GM18520 (cell line): ENCODE data around the gene SGTB.
"Not testable (repeated sequence)": the region's sequence is repeated elsewhere in the genome, so short reads cannot be mapped to it uniquely, and the experiment has no call there.

ENCODE experiments used
- ATAC-seq: cut with Tn5 transposase; IDR thresholded peaks from one replicate; pipeline ENCODE4 v1.9.1; 2021; ENCODE audit not compliant: unreplicated experiment

Gene SGTB

DNA sequence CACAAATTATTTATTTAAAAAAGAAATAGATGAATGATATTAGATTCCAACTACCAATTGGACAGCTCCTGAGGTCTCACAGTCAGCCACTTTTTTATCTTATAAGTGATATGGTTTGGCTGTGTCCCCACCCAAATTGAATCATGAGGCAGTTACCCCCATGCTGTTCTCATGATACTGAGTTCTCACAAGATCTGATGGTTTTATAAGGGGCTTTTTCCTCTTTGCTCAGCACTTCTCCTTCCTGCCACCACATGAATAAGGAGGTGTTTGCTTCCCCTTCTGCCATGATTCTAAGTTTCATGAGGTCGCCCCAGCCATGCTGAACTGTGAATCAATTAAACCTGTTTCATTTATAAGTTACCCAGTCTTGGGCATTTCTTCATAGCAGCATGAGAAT is 13.0 kb upstream of the SGTB start:
- ATAC-seq = no peak

- not testable (repeated sequence) for ATAC-seq
Observed at GRCh38 chr5:65734196-65734775, 12.4 kb upstream of the SGTB start.

- not testable (repeated sequence) for ATAC-seq
Observed at GRCh38 chr5:65732046-65732445, 10.1 kb upstream of the SGTB start.

DNA sequence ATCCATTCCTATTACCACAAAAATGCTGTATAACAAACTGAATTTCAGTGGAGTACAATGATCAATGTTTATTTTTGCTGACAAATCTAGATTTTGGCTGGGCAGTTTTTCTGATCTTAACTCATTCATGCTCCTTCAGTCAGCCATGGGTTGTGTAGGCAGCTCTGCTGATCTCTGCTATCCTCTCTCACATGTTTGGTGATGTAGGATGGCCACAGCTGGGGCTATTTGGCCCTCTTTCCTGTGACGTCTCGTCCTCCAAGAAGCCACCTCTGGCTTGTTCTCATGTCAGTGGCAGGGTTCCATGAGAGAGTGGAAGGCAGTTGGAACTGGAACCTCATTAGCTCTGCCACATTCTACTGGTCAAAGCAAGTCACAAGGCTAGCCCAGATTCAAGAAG is 9.0 kb upstream of the SGTB start:
- ATAC-seq = no peak

GRCh38 chr5:65728218-65728617 is 6.3 kb upstream of the SGTB start:
- ATAC-seq = no peak

DNA sequence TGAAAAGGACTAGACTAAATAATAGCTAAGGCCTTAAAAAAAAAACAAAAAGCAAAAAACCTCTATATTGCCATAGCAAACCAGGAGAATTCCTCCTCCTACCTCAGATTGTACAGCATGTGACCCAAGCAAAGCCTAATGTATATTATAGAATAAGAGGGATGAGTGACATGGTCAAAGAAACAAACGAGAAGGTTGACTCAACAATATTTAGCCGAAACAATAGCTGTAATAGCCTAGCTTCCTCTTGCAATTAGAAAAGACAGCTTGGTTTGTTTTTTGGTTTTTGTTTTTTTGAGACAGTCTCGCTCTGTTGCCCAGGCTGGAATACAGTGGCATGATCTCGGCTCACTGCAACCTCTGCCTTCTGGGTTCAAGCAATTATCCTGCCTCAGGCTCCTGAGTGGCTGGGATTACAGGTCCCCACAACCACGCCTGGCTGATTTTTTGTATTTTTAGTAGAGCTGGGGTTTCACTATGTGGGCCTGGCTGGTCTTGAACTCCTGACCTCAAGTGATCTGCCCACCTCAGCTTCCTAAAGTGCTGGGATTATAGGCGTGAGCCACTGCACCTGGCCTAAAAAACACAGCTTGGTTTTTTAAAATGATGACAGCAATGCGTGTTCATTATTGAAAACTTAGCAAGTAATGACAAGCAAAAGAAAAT is 5.7 kb upstream of the SGTB start:
- ATAC-seq = no peak

GRCh38 chr5:65722575-65723403 is 880 bp upstream of the SGTB start:
- ATAC-seq = no peak

DNA sequence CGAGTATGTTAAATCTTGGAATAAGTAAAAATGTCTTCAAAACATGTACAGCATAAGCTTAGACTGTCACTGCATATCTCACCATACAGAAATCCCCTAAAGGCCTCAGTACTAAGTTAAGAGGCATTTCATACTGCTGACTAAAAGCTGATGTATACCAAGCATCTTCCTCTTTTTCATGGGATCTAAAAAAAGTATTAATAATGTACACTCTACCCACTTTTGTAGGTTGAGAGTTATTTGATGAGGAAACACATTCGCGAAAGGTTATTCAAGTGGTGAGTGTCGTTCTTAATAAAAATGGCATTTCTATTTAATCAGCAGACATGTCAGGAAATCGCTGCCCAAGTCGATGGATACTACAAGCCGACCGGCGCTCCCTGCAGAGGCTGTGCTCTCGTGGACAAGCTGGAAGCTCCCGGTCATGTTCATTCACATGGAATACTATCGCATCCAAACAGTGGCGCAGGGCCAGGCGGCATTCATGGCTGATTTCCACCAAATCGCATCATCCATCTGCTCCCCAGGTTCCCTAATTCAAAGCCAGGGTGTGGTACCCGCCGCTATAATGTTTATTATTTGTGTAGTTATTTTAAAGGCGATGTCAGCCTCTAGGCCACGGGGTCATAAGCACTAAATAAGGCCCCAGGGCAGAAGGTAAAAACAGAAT is 724 bp downstream of the SGTB start:
- peak; percentile 41 for ATAC-seq

- ATAC-seq = no peak
Observed at GRCh38 chr5:65718576-65719310, 3.2 kb downstream of the SGTB start.

DNA sequence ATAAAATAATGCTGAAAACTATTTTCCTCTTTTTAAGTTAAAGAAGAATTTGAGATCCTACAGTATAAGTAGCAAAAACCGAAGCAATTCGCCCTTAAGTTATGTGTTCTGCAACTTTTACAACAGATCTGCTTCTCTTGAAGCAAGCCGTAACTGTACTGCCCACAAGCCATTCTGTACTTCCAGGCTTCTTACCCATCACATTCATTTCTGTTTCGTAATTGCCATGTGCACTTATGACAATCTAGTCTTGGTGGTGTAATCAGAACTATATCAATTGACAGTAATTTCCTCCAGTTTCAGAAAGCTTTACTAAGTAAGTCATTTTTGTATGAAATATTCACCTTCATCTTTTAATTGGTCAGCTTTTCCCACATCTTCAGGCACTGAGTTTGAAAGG is 13.8 kb downstream of the SGTB start:
- ATAC-seq = no peak

- ATAC-seq = no peak
Observed at GRCh38 chr5:65707663-65708062, 14.2 kb downstream of the SGTB start.

GRCh38 chr5:65704621-65705239 is 17.2 kb downstream of the SGTB start:
- no peak for ATAC-seq

GRCh38 chr5:65702036-65702435 is 19.9 kb downstream of the SGTB start:
- ATAC-seq = no peak

DNA sequence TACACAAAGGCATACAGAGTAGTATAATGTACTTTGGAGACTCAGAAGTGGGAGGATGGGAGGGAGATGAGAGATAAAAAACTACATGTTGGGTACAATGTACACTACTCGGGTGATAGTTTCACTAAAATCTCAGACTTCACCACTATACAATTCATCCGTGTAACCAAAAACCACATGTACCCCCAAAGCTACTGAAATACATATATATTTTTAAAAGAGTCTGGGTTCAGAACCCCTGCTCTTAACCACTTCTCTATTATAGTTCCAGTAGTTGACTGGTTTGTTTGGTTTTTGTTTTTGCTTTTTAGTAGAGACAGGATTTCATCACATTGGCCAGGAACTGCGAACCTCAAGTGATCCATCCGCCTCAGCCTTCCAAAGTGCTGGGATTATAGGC is 22.6 kb downstream of the SGTB start:
- ATAC-seq = no peak

DNA sequence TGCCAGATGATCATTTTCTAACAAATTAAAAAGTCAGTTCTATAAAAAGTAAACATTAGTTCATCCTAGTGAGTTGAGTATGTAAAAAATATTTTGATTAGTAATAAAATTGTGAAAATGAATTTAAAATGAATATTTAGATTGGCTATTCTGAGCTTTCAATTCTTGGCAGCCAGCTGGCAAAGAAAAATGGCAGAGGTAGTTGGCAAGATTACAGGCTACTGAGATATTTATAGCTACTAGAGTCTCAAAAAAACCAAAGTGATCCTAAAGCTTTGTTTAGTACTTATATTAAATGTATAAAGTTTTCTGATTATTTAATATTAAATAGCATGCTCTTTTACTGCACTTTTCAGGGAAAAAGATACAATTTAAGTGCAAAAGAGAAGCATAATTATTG is 25.0 kb downstream of the SGTB start:
- no peak for ATAC-seq

GRCh38 chr5:65695896-65696295 is 26.0 kb downstream of the SGTB start:
- ATAC-seq = no peak

DNA sequence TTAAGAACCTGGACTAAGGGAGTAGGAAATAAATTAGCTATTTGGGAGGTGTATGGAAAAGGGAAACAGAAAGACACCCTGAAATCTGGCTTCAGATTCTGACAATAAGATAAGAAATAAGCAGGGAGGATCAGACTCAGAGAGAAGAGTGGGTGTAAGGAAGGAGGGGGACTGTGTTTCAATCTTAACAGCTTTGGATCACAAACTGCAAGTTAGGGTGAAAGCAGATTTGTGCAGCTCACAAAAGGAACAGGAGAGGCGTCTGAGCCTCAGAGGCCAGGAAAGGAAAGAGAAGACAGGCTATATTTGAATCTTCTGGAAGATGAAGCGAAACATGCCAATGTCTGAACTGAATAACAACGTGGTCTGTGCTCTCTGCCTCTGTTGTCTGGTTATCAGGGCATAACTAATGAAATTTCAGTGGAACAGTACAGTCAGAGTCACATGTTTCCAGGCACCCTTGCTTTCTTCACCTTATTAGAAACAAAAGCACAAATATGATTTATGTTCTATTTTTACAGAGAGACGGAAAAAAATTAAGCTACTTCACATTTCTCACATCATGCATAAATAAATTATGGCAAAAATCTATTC is 26.6 kb downstream of the SGTB start:
- no peak for ATAC-seq

DNA sequence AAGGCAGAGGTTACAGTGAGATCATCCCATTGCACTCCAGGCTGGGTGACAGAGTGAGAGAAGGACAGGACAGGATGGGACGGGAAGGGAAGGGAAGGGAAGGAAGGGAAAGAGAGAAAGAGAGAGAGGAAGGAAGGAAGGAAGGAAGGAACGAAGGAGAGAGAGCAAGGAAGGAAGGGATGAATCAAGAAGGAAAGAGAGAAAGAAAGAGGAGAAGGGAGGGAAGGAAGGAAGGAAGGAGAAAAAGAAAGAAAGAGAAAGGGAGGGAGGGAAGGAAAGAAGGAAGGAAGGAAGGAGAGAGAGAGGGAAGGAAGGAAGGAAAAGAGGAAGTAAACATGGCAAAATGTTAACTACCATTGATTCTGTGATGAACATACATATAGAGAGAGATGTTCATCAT is 28.8 kb downstream of the SGTB start:
- ATAC-seq = no peak

DNA sequence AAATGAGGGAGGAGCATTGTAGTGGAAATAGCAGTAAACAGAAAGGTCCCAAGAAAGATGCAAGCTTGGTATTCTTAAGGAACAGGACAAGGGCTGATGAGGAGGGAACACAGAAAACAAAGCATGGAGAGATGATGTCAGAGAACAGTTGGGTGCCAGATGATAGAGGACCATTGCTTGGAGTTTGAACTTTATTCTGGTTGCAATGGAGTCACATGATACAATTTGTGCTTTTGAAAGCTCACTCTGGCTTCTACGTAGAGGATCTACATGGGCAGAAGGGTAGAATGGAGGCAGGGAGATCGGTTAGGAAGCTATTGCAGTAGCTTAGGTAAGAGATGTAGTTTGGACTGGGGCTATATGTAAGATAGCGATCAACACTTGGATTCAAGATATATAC is 39.8 kb downstream of the SGTB start:
- ATAC-seq = no peak

GRCh38 chr5:65676056-65676455 is 45.9 kb downstream of the SGTB start:
- not testable (repeated sequence) for ATAC-seq
